WTC11 (cell line): ENCODE results near the gene SGO2. TPM values are rescaled to one million over a fixed set of nuclear protein-coding genes. Genes with fewer than 3 reads are reported as not detected.

Experiments used
- ATAC-seq: fragments of 200-7000 bp; cut with Tn5 transposase; 2 replicates; pipeline ENCODE4 v1.10.0; 2021; ENCODE audit warnings: mild to moderate bottlenecking, moderate library complexity
- Bru-seq: library from RNA; stranded (reverse); fragments of 400-500 nt; gene quantifications from one replicate; lab custom pipeline; 2021; lab: Mats Ljungman, UMichigan
- CTCF ChIA-PET: fragments of 300-600 bp; sonication (Branson Sonifier 250); formaldehyde crosslinking; loops from one replicate; lab custom pipeline; 2021; ENCODE audit warnings: antibody characterized with exemption; lab: Charles Lee
- POLR2A ChIA-PET: fragments of 350-600 bp; sonication (Branson Sonifier 250); formaldehyde crosslinking; loops from one replicate; lab custom pipeline; 2021; ENCODE audit warnings: antibody characterized with exemption; lab: Charles Lee
- DNase-seq: peaks from one replicate; pipeline ENCODE4 v3.0.0; 2021; ENCODE audit warnings: low spot score
- H3K27ac Mint-ChIP-seq: 2 replicates; pipeline ENCODE4 v1.8.0; 2021; ENCODE audit warnings: mixed read lengths
- H3K27me3 Mint-ChIP-seq: 2 replicates; pipeline ENCODE4 v1.8.0; 2021; ENCODE audit warnings: low read depth, mild to moderate bottlenecking, moderate library complexity, mixed read lengths
- H3K36me3 Mint-ChIP-seq: 2 replicates; pipeline ENCODE4 v1.8.0; 2021; ENCODE audit warnings: mixed read lengths
- H3K4me1 Mint-ChIP-seq: 2 replicates; pipeline ENCODE4 v1.8.0; 2022; ENCODE audit warnings: mixed read lengths
- H3K4me3 Mint-ChIP-seq: 2 replicates; pipeline ENCODE4 v1.8.0; 2021; ENCODE audit warnings: mild to moderate bottlenecking, moderate library complexity, mixed read lengths
- H3K9me3 Mint-ChIP-seq: 2 replicates; pipeline ENCODE4 v1.8.0; 2021; ENCODE audit warnings: mixed read lengths
- ATF2 ChIP-seq: sonication (generic); formaldehyde crosslinking; IDR thresholded peaks from 2 replicates; pipeline ENCODE4 v1.8.1; 2022; ENCODE audit warnings: low read depth, missing genetic modification reagents, borderline replicate concordance
- CREB1 ChIP-seq: sonication (generic); formaldehyde crosslinking; IDR thresholded peaks from 2 replicates; pipeline ENCODE4 v1.8.0; 2023; ENCODE audit warnings: mild to moderate bottlenecking, missing genetic modification reagents
- CTCF ChIP-seq: fragments of 200-600 bp; IDR thresholded peaks from 2 replicates; pipeline ENCODE4 v1.8.0; 2022; ENCODE audit warnings: antibody characterized with exemption
- EMX1 ChIP-seq: fragments of 250-450 bp; sonication (Bioruptor Pico); IDR thresholded peaks from 2 replicates; pipeline ENCODE4 v1.8.0; 2021; ENCODE audit warnings: mild to moderate bottlenecking
- ESRRA ChIP-seq: sonication (generic); formaldehyde crosslinking; IDR thresholded peaks from 2 replicates; pipeline ENCODE4 v1.8.1; 2022; ENCODE audit warnings: mild to moderate bottlenecking, missing genetic modification reagents, borderline replicate concordance
- FOXP1 ChIP-seq: sonication (generic); formaldehyde crosslinking; IDR thresholded peaks from 2 replicates; pipeline ENCODE4 v1.8.0; 2022; ENCODE audit warnings: missing genetic modification reagents, mild to moderate bottlenecking, moderate library complexity, borderline replicate concordance
- IRF2 ChIP-seq: sonication (generic); formaldehyde crosslinking; IDR thresholded peaks from 2 replicates; pipeline ENCODE4 v1.8.0; 2022; ENCODE audit warnings: low read depth, missing genetic modification reagents, borderline replicate concordance
- JAZF1 ChIP-seq: fragments of 250-450 bp; sonication (Bioruptor Pico); IDR thresholded peaks from 2 replicates; pipeline ENCODE4 v1.9.0; 2021; ENCODE audit warnings: moderate library complexity, mild to moderate bottlenecking, inconsistent platforms
- JUN ChIP-seq: sonication (generic); formaldehyde crosslinking; IDR thresholded peaks from 2 replicates; pipeline ENCODE4 v1.8.0; 2023; ENCODE audit warnings: mild to moderate bottlenecking, missing genetic modification reagents
- MLX ChIP-seq: sonication (generic); formaldehyde crosslinking; IDR thresholded peaks from 2 replicates; pipeline ENCODE4 v1.8.1; 2023; ENCODE audit warnings: mild to moderate bottlenecking, missing genetic modification reagents, moderate library complexity
- NR1H2 ChIP-seq: sonication (generic); formaldehyde crosslinking; IDR thresholded peaks from 2 replicates; pipeline ENCODE4 v1.9.0; 2021; ENCODE audit warnings: mild to moderate bottlenecking, moderate library complexity, missing genetic modification reagents
- PRDM15 ChIP-seq: sonication (generic); formaldehyde crosslinking; IDR thresholded peaks from 2 replicates; pipeline ENCODE4 v1.8.0; 2022; ENCODE audit warnings: missing genetic modification reagents
- PREB ChIP-seq: sonication (generic); formaldehyde crosslinking; IDR thresholded peaks from 2 replicates; pipeline ENCODE4 v1.8.1; 2022; ENCODE audit warnings: mild to moderate bottlenecking, missing genetic modification reagents, moderate library complexity, borderline replicate concordance
- RELA ChIP-seq: sonication (generic); formaldehyde crosslinking; IDR thresholded peaks from 2 replicates; pipeline ENCODE4 v1.8.1; 2022; ENCODE audit warnings: missing genetic modification reagents, mild to moderate bottlenecking, borderline replicate concordance
- SMAD4 ChIP-seq: sonication (generic); formaldehyde crosslinking; IDR thresholded peaks from 2 replicates; pipeline ENCODE4 v1.8.0; 2022; ENCODE audit warnings: mild to moderate bottlenecking, missing genetic modification reagents
- TCF7 ChIP-seq: sonication (generic); formaldehyde crosslinking; IDR thresholded peaks from 2 replicates; pipeline ENCODE4 v1.8.0; 2022; ENCODE audit warnings: mild to moderate bottlenecking, low read depth, missing genetic modification reagents, moderate library complexity
- USF1 ChIP-seq: sonication (generic); formaldehyde crosslinking; IDR thresholded peaks from 2 replicates; pipeline ENCODE4 v1.8.0; 2022; ENCODE audit warnings: mild to moderate bottlenecking, missing genetic modification reagents
- ZNF138 ChIP-seq: sonication (generic); formaldehyde crosslinking; conservative IDR thresholded peaks from 2 replicates; pipeline ENCODE4 v1.8.1; 2022; ENCODE audit warnings: mild to moderate bottlenecking, moderate library complexity, missing genetic modification reagents
- ZNF219 ChIP-seq: sonication (generic); formaldehyde crosslinking; IDR thresholded peaks from 2 replicates; pipeline ENCODE4 v1.8.0; 2023; ENCODE audit warnings: missing genetic modification reagents, mild to moderate bottlenecking, borderline replicate concordance
- ZNF532 ChIP-seq: fragments of 250-450 bp; sonication (Bioruptor Pico); IDR thresholded peaks from 2 replicates; pipeline ENCODE4 v1.9.0; 2021; ENCODE audit warnings: mild to moderate bottlenecking, borderline replicate concordance
- long read RNA-seq, 3 experiments: library from RNA in 1 of 3; library from capped mRNA in 1 of 3; library from polyadenylated mRNA in 1 of 3; unstranded in 2 of 3; stranded (forward) in 1 of 3; transcript quantifications; one replicate each; pipeline ENCODE4 v2.0.0, GENCODE V29; 2021
- total RNA-seq: library from RNA; stranded (reverse); gene quantifications from 3 replicates; pipeline ENCODE4 v1.2.3, GENCODE V29; 2021

Gene SGO2
- total RNA-seq (29.9 to 34.1 TPM (median 30.5 TPM) in 3 replicates), Bru-seq, nascent RNA (percentile 84 among the genes with signal in this experiment)
- long read RNA-seq, experiment 1, full-length matches to known transcripts: 115 of 160 reads
- long read RNA-seq, experiment 1, partial matches to known transcripts: 22 of 160 reads
- long read RNA-seq, experiment 1, other reads (novel, unspliced or antisense): 23 of 160 reads
- long read RNA-seq, experiment 2, full-length matches to known transcripts: 13 of 48 reads
- long read RNA-seq, experiment 2, partial matches to known transcripts: 26 of 48 reads
- long read RNA-seq, experiment 2, other reads (novel, unspliced or antisense): 9 of 48 reads
- long read RNA-seq, experiment 3, full-length matches to known transcripts: 3 of 15 reads
- long read RNA-seq, experiment 3, partial matches to known transcripts: 9 of 15 reads
- long read RNA-seq, experiment 3, other reads (novel, unspliced or antisense): 3 of 15 reads

- H3K4me1 Mint-ChIP-seq: peaks cover 22% of the 10 kb centered on the region
- CTCF ChIA-PET: interaction anchor here (0.7 to 2.2 kb wide), 6 partner anchors 16 to 178 kb away, joined by 3 to 9 read pairs (median 4); partner anchors contain the start of genes AOX1 and KCTD18
- ATAC-seq (peak; percentile 99), DNase-seq (peak; percentile 95)
- H3K27ac Mint-ChIP-seq: peak within 1 kb of the TSS; percentile 3
- H3K36me3 Mint-ChIP-seq: no peaks in the 10 kb centered on the region
- H3K27me3 Mint-ChIP-seq: peaks cover 11% of the 10 kb centered on the region
- POLR2A ChIA-PET: interaction anchor here (0.6 kb wide), 1 partner anchor 596 kb away, joined by 7 read pairs; no protein-coding TSS in a partner anchor
- peak within 1 kb of the TSS; percentile 92 for H3K4me3 Mint-ChIP-seq
- no peaks in the 10 kb centered on the region for H3K9me3 Mint-ChIP-seq
- no peak for TF ChIP-seq ATF2 (CRISPR knock-in tag)
- no peak for TF ChIP-seq RELA (CRISPR knock-in tag)
- TF ChIP-seq IRF2 (CRISPR knock-in tag): no peak
- TF ChIP-seq ESRRA (CRISPR knock-in tag): no peak
- no peak for TF ChIP-seq JAZF1 (CRISPR knock-in tag)
- 0 out of 2 replicates have a peak, but pooled peaks have one; percentile 14 for TF ChIP-seq USF1 (CRISPR knock-in tag)
- TF ChIP-seq ZNF532: no peak
- no peak for TF ChIP-seq PREB (CRISPR knock-in tag)
- no peak for TF ChIP-seq SMAD4
- 0 out of 2 replicates have a peak, but pooled peaks have one; percentile 65 for TF ChIP-seq CREB1 (CRISPR knock-in tag)
- TF ChIP-seq JUN: no peak; the same call in 1 of the 2 replicates
- peak; percentile 89; the same call in 1 of the 2 replicates for TF ChIP-seq FOXP1
- no peak for TF ChIP-seq MLX (CRISPR knock-in tag)
- TF ChIP-seq ZNF219 (CRISPR knock-in tag): no peak
- no peak for TF ChIP-seq ZNF138 (CRISPR knock-in tag)
- no peak for TF ChIP-seq PRDM15 (CRISPR knock-in tag)
- TF ChIP-seq EMX1 (CRISPR knock-in tag): no peak
- no peak for TF ChIP-seq CTCF
- peak; percentile 31; the same call in 1 of the 2 replicates for TF ChIP-seq TCF7 (CRISPR knock-in tag)
- no peak for TF ChIP-seq NR1H2
These were observed at the start of gene SGO2 for GRCh38 chr2:200525882-200526651. SGO2 (plus strand) TSS chr2:200526207; CDS start chr2:200532976, 6,769 bp downstream.
